GM06990 (cell line): Measurements from ENCODE around the gene KCNJ6.

Experiments used
- DNase-seq: peaks from one replicate; pipeline ENCODE4 v3.0.0-alpha.2; 2011; ENCODE audit not compliant: insufficient read length; ENCODE audit errors: extremely low read depth
- H3K27me3 ChIP-seq: replicated peaks from 2 replicates; pipeline ENCODE4 v1.6.0; 2011; ENCODE audit warnings: low read length; ENCODE audit not compliant: control insufficient read depth, insufficient read depth
- H3K36me3 ChIP-seq: 2 replicates; pipeline ENCODE4 v1.5.1; 2011; ENCODE audit warnings: low read length; ENCODE audit not compliant: control insufficient read depth, insufficient read depth
- H3K4me3 ChIP-seq: replicated peaks from 2 replicates; pipeline ENCODE4 v1.5.1; 2011; ENCODE audit warnings: low read depth, mild to moderate bottlenecking, control low read depth, low read length
- CTCF ChIP-seq: IDR thresholded peaks from 2 replicates; pipeline ENCODE4 v1.5.1; 2011; ENCODE audit warnings: low read length, control low read depth, mild to moderate bottlenecking, inconsistent platforms; ENCODE audit not compliant: insufficient read depth, poor library complexity, severe bottlenecking

Gene KCNJ6

GRCh38 chr21:37784591-37785318, 131.5 kb downstream of the KCNJ6 start:
- TF ChIP-seq CTCF = no peak
- no peak for DNase-seq
- H3K27me3 ChIP-seq = no peaks in the 10 kb centered on the region

GRCh38 chr21:37783016-37783415, 133.2 kb downstream of the KCNJ6 start:
- no peak for DNase-seq
- Histone ChIP-seq H3K4me3 (no peak overlapping the region), H3K27me3 (no peaks in the 10 kb centered on the region), H3K36me3 (no peaks in the 10 kb centered on the region)
- no peak for TF ChIP-seq CTCF

More at GRCh38 chr21:37784591-37785318, 131.5 kb downstream of the KCNJ6 start:
- no peaks in the 10 kb centered on the region for H3K36me3 ChIP-seq
- no peak overlapping the region for H3K4me3 ChIP-seq

GRCh38 chr21:37780991-37781983, 135.0 kb downstream of the KCNJ6 start:
- no peak overlapping the region for H3K4me3 ChIP-seq
- H3K36me3 ChIP-seq = no peaks in the 10 kb centered on the region
- H3K27me3 ChIP-seq = no peaks in the 10 kb centered on the region
- no peak for TF ChIP-seq CTCF
- DNase-seq = no peak

GRCh38 chr21:37771181-37771580, 145.1 kb downstream of the KCNJ6 start:
- Histone ChIP-seq H3K36me3 (no peaks in the 10 kb centered on the region), H3K27me3 (no peaks in the 10 kb centered on the region), H3K4me3 (no peak overlapping the region)
- no peak for TF ChIP-seq CTCF
- DNase-seq = no peak

- no peak for DNase-seq
- Histone ChIP-seq H3K27me3 (no peaks in the 10 kb centered on the region), H3K36me3 (no peaks in the 10 kb centered on the region), H3K4me3 (no peak overlapping the region)
- TF ChIP-seq CTCF = no peak
Measured at GRCh38 chr21:37770461-37770860, 145.8 kb downstream of the KCNJ6 start.
